HG02571 (cell line): ENCODE results near the gene NCAPD3.
A peak's percentile ranks its signal among the peaks of the same experiment; 100 is the strongest.
"Not testable (repeated sequence)": the region's sequence is repeated elsewhere in the genome, so short reads cannot be mapped to it uniquely, and the experiment has no call there.

ENCODE experiments used
- ATAC-seq: cut with Tn5 transposase; IDR thresholded peaks from one replicate; pipeline ENCODE4 v1.9.1; 2021; ENCODE audit warnings: mild to moderate bottlenecking, moderate library complexity; ENCODE audit not compliant: unreplicated experiment

NCAPD3 gene

GRCh38 chr11:134229126-134229790, 5.5 kb upstream of the NCAPD3 start:
- no peak for ATAC-seq

- peak; percentile 35 for ATAC-seq
These were observed 4.9 kb upstream of the NCAPD3 start for GRCh38 chr11:134228625-134229024.

- ATAC-seq, result no peak
These were observed 3.1 kb upstream of the NCAPD3 start for GRCh38 chr11:134226806-134227325.

- peak; percentile 21 for ATAC-seq
These were observed 1.2 kb upstream of the NCAPD3 start for GRCh38 chr11:134224710-134225664.

GRCh38 chr11:134223121-134223520, 646 bp downstream of the NCAPD3 start:
- ATAC-seq, result no peak

- no peak for ATAC-seq
These were observed 7.0 kb downstream of the NCAPD3 start for GRCh38 chr11:134216816-134217215.

- no peak for ATAC-seq
These were observed 7.9 kb downstream of the NCAPD3 start for GRCh38 chr11:134215836-134216235.

GRCh38 chr11:134207538-134208239, 16.1 kb downstream of the NCAPD3 start:
- no peak for ATAC-seq

- no peak for ATAC-seq
These were observed 17.6 kb downstream of the NCAPD3 start for GRCh38 chr11:134206185-134206584.

GRCh38 chr11:134205729-134206128, 18.0 kb downstream of the NCAPD3 start:
- ATAC-seq, result no peak

- ATAC-seq, result no peak
These were observed 21.1 kb downstream of the NCAPD3 start for GRCh38 chr11:134202661-134203060.

GRCh38 chr11:134200688-134201087, 23.1 kb downstream of the NCAPD3 start:
- ATAC-seq, result no peak

GRCh38 chr11:134199531-134199930, 24.2 kb downstream of the NCAPD3 start:
- no peak for ATAC-seq

- no peak for ATAC-seq
These were observed 27.0 kb downstream of the NCAPD3 start for GRCh38 chr11:134196756-134197155.

- ATAC-seq, result not testable (repeated sequence)
These were observed 35.7 kb downstream of the NCAPD3 start for GRCh38 chr11:134188092-134188491.

- ATAC-seq, result no peak
These were observed 42.1 kb downstream of the NCAPD3 start for GRCh38 chr11:134181707-134182106.

- no peak for ATAC-seq
These were observed 45.6 kb downstream of the NCAPD3 start for GRCh38 chr11:134178032-134178674.

GRCh38 chr11:134176284-134176683, 47.5 kb downstream of the NCAPD3 start:
- no peak for ATAC-seq

GRCh38 chr11:134173296-134173695, 50.5 kb downstream of the NCAPD3 start:
- ATAC-seq, result no peak

GRCh38 chr11:134171951-134172350, 51.8 kb downstream of the NCAPD3 start:
- ATAC-seq, result no peak

GRCh38 chr11:134170919-134171281, 52.9 kb downstream of the NCAPD3 start:
- ATAC-seq, result no peak
